ENCODE measurements around the gene GID8.

GRCh38 chr20:62945771-62946339, 7.9 kb downstream of the GID8 start:
- no peak for TF ChIP-seq CTCF (IDR thresholded peaks at IDR 0.05)
- TF ChIP-seq POLR2A (IDR thresholded peaks at IDR 0.05), result no peak
